OCI-LY1 (cell line): ENCODE data around the gene TAS2R60.

Experiments
- H2AFZ ChIP-seq: fragments of 200-600 bp; sonication (generic), shearing (Covaris generic); 2 replicates; pipeline ENCODE4 v1.6.0; 2014; ENCODE audit warnings: antibody characterized with exemption, mild to moderate bottlenecking, low read length
- H3F3A ChIP-seq: fragments of 200-600 bp; sonication (generic), shearing (Covaris generic); 2 replicates; pipeline ENCODE4 v1.6.0; 2014; ENCODE audit warnings: mild to moderate bottlenecking, antibody characterized with exemption, low read length, moderate library complexity; ENCODE audit not compliant: insufficient read depth
- H3K27ac ChIP-seq: fragments of 200-600 bp; sonication (generic); 2 replicates; pipeline ENCODE4 v1.5.1; 2014; ENCODE audit warnings: low read length, mixed run types, mild to moderate bottlenecking, low read depth; ENCODE audit not compliant: poor library complexity, severe bottlenecking
- H3K27me3 ChIP-seq: fragments of 200-600 bp; sonication (generic); 2 replicates; pipeline ENCODE4 v1.6.0; 2014; ENCODE audit warnings: antibody characterized with exemption, mild to moderate bottlenecking, low read length, moderate library complexity; ENCODE audit not compliant: insufficient read depth
- H3K36me3 ChIP-seq: fragments of 200-600 bp; sonication (generic); 2 replicates; pipeline ENCODE4 v1.6.1; 2014; ENCODE audit warnings: mild to moderate bottlenecking, antibody characterized with exemption, low read length, moderate library complexity, mixed read lengths; ENCODE audit not compliant: insufficient read depth
- H3K4me1 ChIP-seq: fragments of 200-600 bp; sonication (generic); 2 replicates; pipeline ENCODE4 v1.5.1; 2014; ENCODE audit warnings: mild to moderate bottlenecking, low read length, moderate library complexity; ENCODE audit not compliant: insufficient read depth, severe bottlenecking
- H3K4me2 ChIP-seq: fragments of 200-600 bp; sonication (generic), shearing (Covaris generic); 2 replicates; pipeline ENCODE4 v1.6.1; 2014; ENCODE audit warnings: low read length
- H3K4me3 ChIP-seq: fragments of 200-600 bp; sonication (generic); 2 replicates; pipeline ENCODE4 v1.5.1; 2014; ENCODE audit warnings: low read length, low read depth, mild to moderate bottlenecking, mixed read lengths; ENCODE audit not compliant: poor library complexity, severe bottlenecking
- H3K79me2 ChIP-seq: fragments of 200-600 bp; shearing (Covaris generic); 2 replicates; pipeline ENCODE4 v1.6.1; 2016; ENCODE audit warnings: mixed run types, low read length, mixed read lengths; ENCODE audit not compliant: insufficient read depth
- H3K9ac ChIP-seq: fragments of 200-600 bp; sonication (generic), shearing (Covaris generic); 2 replicates; pipeline ENCODE4 v1.6.1; 2014; ENCODE audit warnings: mild to moderate bottlenecking, low read length, mixed read lengths
- H3K9me2 ChIP-seq: fragments of 200-600 bp; sonication (generic), shearing (Covaris generic); 2 replicates; pipeline ENCODE4 v1.6.1; 2014; ENCODE audit warnings: low read depth, mild to moderate bottlenecking, low read length, mixed read lengths
- H3K9me3 ChIP-seq: fragments of 200-600 bp; shearing (Covaris generic); 2 replicates; pipeline ENCODE4 v1.6.1; 2014; ENCODE audit warnings: low read length, mixed read lengths
- H4K20me1 ChIP-seq: fragments of 200-600 bp; sonication (generic), shearing (Covaris generic); 2 replicates; pipeline ENCODE4 v1.6.0; 2016; ENCODE audit warnings: mild to moderate bottlenecking, low read length; ENCODE audit not compliant: insufficient read depth
- EZH2 ChIP-seq: fragments of 200-600 bp; sonication (generic), shearing (Covaris generic); IDR thresholded peaks from 2 replicates; pipeline ENCODE4 v1.8.0; 2017; ENCODE audit warnings: borderline replicate concordance, mixed run types, mild to moderate bottlenecking, antibody characterized with exemption, low read length, moderate library complexity, mixed read lengths
- TF ChIP-seq, protein P1 (sequence below): fragments of 200-600 bp; sonication (generic), shearing (Covaris generic); IDR thresholded peaks from 2 replicates; pipeline ENCODE4 v1.5.1; 2017; ENCODE audit warnings: mild to moderate bottlenecking, antibody characterized with exemption, low read length, moderate library complexity, mixed read lengths

Gene TAS2R60

DNA sequence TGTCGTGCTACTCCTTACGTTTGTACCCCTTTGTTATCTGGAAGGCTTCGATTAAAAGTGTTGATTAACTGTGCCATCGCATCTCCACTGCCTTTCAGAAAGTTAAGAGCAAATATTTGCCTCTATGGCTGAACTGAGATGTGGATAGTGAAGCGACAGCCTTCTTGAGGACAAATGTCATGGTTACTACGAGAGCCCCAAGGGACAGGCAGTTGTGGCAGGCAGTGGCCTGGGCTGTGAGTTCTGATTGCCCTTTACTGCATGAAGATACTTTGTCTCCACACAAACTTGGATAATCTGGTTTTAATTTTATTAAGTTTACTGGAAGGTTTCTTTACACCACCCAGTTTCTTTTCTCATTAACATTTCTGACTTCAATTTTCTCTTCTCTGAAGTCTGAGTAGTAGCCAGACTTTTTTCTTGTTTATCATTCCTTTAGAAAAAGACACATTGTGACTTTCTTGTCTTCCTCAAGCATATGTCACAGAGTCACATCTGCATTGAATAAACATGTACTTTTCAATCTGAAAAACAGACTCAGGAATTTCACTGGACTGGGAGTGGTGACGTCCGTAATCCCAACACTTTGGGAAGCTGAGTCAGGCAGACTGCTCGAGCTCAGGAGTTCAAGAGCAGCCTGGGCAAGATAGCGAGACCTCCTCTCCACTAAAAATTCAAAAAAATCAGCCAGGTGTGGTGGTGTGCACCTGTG is 36.0 kb downstream of the TAS2R60 start:
- H3K9me3 ChIP-seq, result no peaks in the 10 kb centered on the region
- no peak overlapping the region for H3K27ac ChIP-seq
- no peaks in the 10 kb centered on the region for H3K27me3 ChIP-seq
- H2AFZ ChIP-seq, result no peak overlapping the region
- no peaks in the 10 kb centered on the region for H3K4me1 ChIP-seq
- TF ChIP-seq, protein P1, sequence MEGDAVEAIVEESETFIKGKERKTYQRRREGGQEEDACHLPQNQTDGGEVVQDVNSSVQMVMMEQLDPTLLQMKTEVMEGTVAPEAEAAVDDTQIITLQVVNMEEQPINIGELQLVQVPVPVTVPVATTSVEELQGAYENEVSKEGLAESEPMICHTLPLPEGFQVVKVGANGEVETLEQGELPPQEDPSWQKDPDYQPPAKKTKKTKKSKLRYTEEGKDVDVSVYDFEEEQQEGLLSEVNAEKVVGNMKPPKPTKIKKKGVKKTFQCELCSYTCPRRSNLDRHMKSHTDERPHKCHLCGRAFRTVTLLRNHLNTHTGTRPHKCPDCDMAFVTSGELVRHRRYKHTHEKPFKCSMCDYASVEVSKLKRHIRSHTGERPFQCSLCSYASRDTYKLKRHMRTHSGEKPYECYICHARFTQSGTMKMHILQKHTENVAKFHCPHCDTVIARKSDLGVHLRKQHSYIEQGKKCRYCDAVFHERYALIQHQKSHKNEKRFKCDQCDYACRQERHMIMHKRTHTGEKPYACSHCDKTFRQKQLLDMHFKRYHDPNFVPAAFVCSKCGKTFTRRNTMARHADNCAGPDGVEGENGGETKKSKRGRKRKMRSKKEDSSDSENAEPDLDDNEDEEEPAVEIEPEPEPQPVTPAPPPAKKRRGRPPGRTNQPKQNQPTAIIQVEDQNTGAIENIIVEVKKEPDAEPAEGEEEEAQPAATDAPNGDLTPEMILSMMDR, result no peak
- no peak for TF ChIP-seq EZH2
- H3K9me2 ChIP-seq, result no peaks in the 10 kb centered on the region
- no peaks in the 10 kb centered on the region for H3K36me3 ChIP-seq
- H4K20me1 ChIP-seq, result no peaks in the 10 kb centered on the region
- no peak overlapping the region for H3K4me3 ChIP-seq
- no peaks in the 10 kb centered on the region for H3F3A ChIP-seq
- H3K79me2 ChIP-seq, result no peaks in the 10 kb centered on the region
- no peak overlapping the region for H3K4me2 ChIP-seq
- H3K9ac ChIP-seq, result no peak overlapping the region

GRCh38 chr7:143480501-143480900 is 37.2 kb downstream of the TAS2R60 start:
- H3K27ac ChIP-seq, result no peak overlapping the region
- H3K36me3 ChIP-seq, result no peaks in the 10 kb centered on the region
- H3K27me3 ChIP-seq, result no peaks in the 10 kb centered on the region
- H4K20me1 ChIP-seq, result no peaks in the 10 kb centered on the region
- H3K4me1 ChIP-seq, result no peaks in the 10 kb centered on the region
- H3K9ac ChIP-seq, result no peak overlapping the region
- no peaks in the 10 kb centered on the region for H3K9me3 ChIP-seq
- no peak for TF ChIP-seq EZH2
- TF ChIP-seq, protein P1, result no peak
- no peak overlapping the region for H3K4me3 ChIP-seq
- H3K79me2 ChIP-seq, result no peaks in the 10 kb centered on the region
- H3K4me2 ChIP-seq, result no peak overlapping the region
- no peaks in the 10 kb centered on the region for H3F3A ChIP-seq
- H2AFZ ChIP-seq, result no peak overlapping the region
- no peaks in the 10 kb centered on the region for H3K9me2 ChIP-seq

GRCh38 chr7:143484119-143484518 is 40.9 kb downstream of the TAS2R60 start:
- Histone ChIP-seq H3K9me3 (no peaks in the 10 kb centered on the region), H3K9ac (no peak overlapping the region), H3K4me2 (no peak overlapping the region), H3F3A (no peaks in the 10 kb centered on the region), H3K4me1 (no peaks in the 10 kb centered on the region), H3K9me2 (no peaks in the 10 kb centered on the region), H2AFZ (no peak overlapping the region), H4K20me1 (no peaks in the 10 kb centered on the region), H3K79me2 (no peaks in the 10 kb centered on the region), H3K27ac (no peak overlapping the region), H3K4me3 (no peak overlapping the region), H3K36me3 (no peaks in the 10 kb centered on the region), H3K27me3 (no peaks in the 10 kb centered on the region)
- TF ChIP-seq EZH2, result no peak
- TF ChIP-seq, protein P1, result no peak
